HG03095 (cell line): ENCODE results near the gene TRMT11.
"Not testable (repeated sequence)": the region's sequence is repeated elsewhere in the genome, so short reads cannot be mapped to it uniquely, and the experiment has no call there.

Experiments
- ATAC-seq: cut with Tn5 transposase; IDR thresholded peaks from one replicate; pipeline ENCODE4 v1.9.1; 2021; ENCODE audit warnings: moderate library complexity; ENCODE audit not compliant: unreplicated experiment

TRMT11 gene

GRCh38 chr6:125986301-125987025, at the start of gene TRMT11:
Gene TRMT11, plus strand, starts transcription at chr6:125986540. Its CDS starts 11 bp downstream, at chr6:125986551.
- ATAC-seq = peak; percentile 93

GRCh38 chr6:125939026-125939425, 47.3 kb upstream of the TRMT11 start:
- ATAC-seq = no peak

GRCh38 chr6:125939791-125940190, 46.5 kb upstream of the TRMT11 start:
- ATAC-seq = no peak

- no peak for ATAC-seq
These were observed 45.9 kb upstream of the TRMT11 start for GRCh38 chr6:125940247-125941041.

GRCh38 chr6:125942672-125943527, 43.4 kb upstream of the TRMT11 start:
- ATAC-seq = no peak

- no peak for ATAC-seq
These were observed 42.6 kb upstream of the TRMT11 start for GRCh38 chr6:125943528-125944433.

GRCh38 chr6:125944434-125944816, 41.9 kb upstream of the TRMT11 start:
- ATAC-seq = no peak

GRCh38 chr6:125944896-125945295, 41.4 kb upstream of the TRMT11 start:
- ATAC-seq = no peak

GRCh38 chr6:125945378-125946141, 40.8 kb upstream of the TRMT11 start:
- no peak for ATAC-seq

GRCh38 chr6:125947615-125948014, 38.7 kb upstream of the TRMT11 start:
- no peak for ATAC-seq

- no peak for ATAC-seq
These were observed 37.9 kb upstream of the TRMT11 start for GRCh38 chr6:125948455-125948854.

- no peak for ATAC-seq
These were observed 37.3 kb upstream of the TRMT11 start for GRCh38 chr6:125949069-125949468.

GRCh38 chr6:125950293-125950692, 36.0 kb upstream of the TRMT11 start:
- ATAC-seq = no peak

- not testable (repeated sequence) for ATAC-seq
These were observed 35.6 kb upstream of the TRMT11 start for GRCh38 chr6:125950716-125951115.

- no peak for ATAC-seq
These were observed 35.0 kb upstream of the TRMT11 start for GRCh38 chr6:125951323-125951722.

GRCh38 chr6:125952764-125953501, 33.4 kb upstream of the TRMT11 start:
- ATAC-seq = no peak

- no peak for ATAC-seq
These were observed 32.9 kb upstream of the TRMT11 start for GRCh38 chr6:125953502-125953875.

- no peak for ATAC-seq
These were observed 31.5 kb upstream of the TRMT11 start for GRCh38 chr6:125954735-125955339.

GRCh38 chr6:125955973-125956372, 30.4 kb upstream of the TRMT11 start:
- ATAC-seq = no peak
